ENCODE results near the gene FBXO45. TPM values are rescaled to one million over a fixed set of nuclear protein-coding genes. Genes with fewer than 3 reads are reported as not detected.
A peak's percentile ranks its signal among the peaks of the same experiment; 100 is the strongest.
"Not testable (repeated sequence)": the region's sequence is repeated elsewhere in the genome, so short reads cannot be mapped to it uniquely, and the experiment has no call there.

The FBXO45 gene
- total RNA-seq, 1 experiment from 2014 or later = 18.6 TPM

GRCh38 chr3:196569003-196569516, 600 bp downstream of the FBXO45 start:
- H3K9ac ChIP-seq (ENCODE audit: extremely low read depth, insufficient read length, low read length) = peak overlapping the region; percentile 84
- no peak overlapping the region for H2AFZ ChIP-seq (ENCODE audit: low read length)
- H4K8ac ChIP-seq (replicated peaks; ENCODE audit: insufficient read length, low read depth, low read length) = no peak overlapping the region
- Mint-ChIP-seq H3K27ac (peak overlapping the region; percentile 11 to 81 (median 52); a peak in 5 of 7 replicates), H3K4me1 (peaks cover 10 to 20% of the 10 kb centered on the region in 2 experiments), H3K9me3 (no peaks in the 10 kb centered on the region; a peak in 1 of 5 replicates), H3K36me3 (ENCODE audit: insufficient read depth in 1 of 3, low read depth in 3 of 3) (peaks cover 6% of the 10 kb centered on the region in 3 experiments; a peak in 5 of 7 replicates), H3K4me3 (peak overlapping the region; percentile 92), H3K27me3 (ENCODE audit: low read depth) (no peaks in the 10 kb centered on the region)
- H3K4me1 ChIP-seq (ENCODE audit: insufficient read depth, low read length) = peaks cover 2% of the 10 kb centered on the region
- no peak overlapping the region for H4K5ac ChIP-seq (ENCODE audit: insufficient read length, low read depth, low read length)
- no peak overlapping the region for H3K27ac ChIP-seq (ENCODE audit: insufficient read length, low read depth, low read length)
- H3K18ac ChIP-seq (ENCODE audit: insufficient read length, low read depth, low read length) = no peak overlapping the region
- no peak overlapping the region for H2BK5ac ChIP-seq (ENCODE audit: insufficient read length, low read length)
- WGBS (ENCODE audit: extremely low coverage, insufficient read length, low lambda C conversion rate) = no CpG with 5 or more reads among the region's 44 CpGs
- no peak overlapping the region for H2BK20ac ChIP-seq (ENCODE audit: low read depth, low read length, poor library complexity, severe bottlenecking)
- H3K9me3 ChIP-seq (ENCODE audit: control insufficient read depth, low read depth, low read length) = no peaks in the 10 kb centered on the region
- peaks cover 10% of the 10 kb centered on the region; the same call in 1 of the 2 replicates for H3K79me2 ChIP-seq (ENCODE audit: insufficient read depth, low read length)
- H3K23me2 ChIP-seq (ENCODE audit: insufficient read length, low read depth, low read length, poor library complexity, severe bottlenecking) = peaks cover 11% of the 10 kb centered on the region
- H4K91ac ChIP-seq (ENCODE audit: insufficient read length, low read depth, low read length) = no peak overlapping the region
- no peak overlapping the region for H2AK5ac ChIP-seq (ENCODE audit: insufficient read length, low read length)
- DNase-seq = peak; percentile 57
- H2BK120ac ChIP-seq (ENCODE audit: low read depth, low read length, poor library complexity, severe bottlenecking) = no peak overlapping the region
- TF ChIP-seq, protein P1, sequence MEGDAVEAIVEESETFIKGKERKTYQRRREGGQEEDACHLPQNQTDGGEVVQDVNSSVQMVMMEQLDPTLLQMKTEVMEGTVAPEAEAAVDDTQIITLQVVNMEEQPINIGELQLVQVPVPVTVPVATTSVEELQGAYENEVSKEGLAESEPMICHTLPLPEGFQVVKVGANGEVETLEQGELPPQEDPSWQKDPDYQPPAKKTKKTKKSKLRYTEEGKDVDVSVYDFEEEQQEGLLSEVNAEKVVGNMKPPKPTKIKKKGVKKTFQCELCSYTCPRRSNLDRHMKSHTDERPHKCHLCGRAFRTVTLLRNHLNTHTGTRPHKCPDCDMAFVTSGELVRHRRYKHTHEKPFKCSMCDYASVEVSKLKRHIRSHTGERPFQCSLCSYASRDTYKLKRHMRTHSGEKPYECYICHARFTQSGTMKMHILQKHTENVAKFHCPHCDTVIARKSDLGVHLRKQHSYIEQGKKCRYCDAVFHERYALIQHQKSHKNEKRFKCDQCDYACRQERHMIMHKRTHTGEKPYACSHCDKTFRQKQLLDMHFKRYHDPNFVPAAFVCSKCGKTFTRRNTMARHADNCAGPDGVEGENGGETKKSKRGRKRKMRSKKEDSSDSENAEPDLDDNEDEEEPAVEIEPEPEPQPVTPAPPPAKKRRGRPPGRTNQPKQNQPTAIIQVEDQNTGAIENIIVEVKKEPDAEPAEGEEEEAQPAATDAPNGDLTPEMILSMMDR (conservative IDR thresholded peaks at IDR 0.05) = no peak
- H3K4me2 ChIP-seq (ENCODE audit: insufficient read depth, insufficient read length, low read length) = peak overlapping the region; percentile 96
- H3T11ph ChIP-seq (ENCODE audit: low read length) = no peak overlapping the region
- no peak overlapping the region for H3K23ac ChIP-seq (ENCODE audit: insufficient read length, low read depth, low read length)
- no peak overlapping the region for H3K4ac ChIP-seq (ENCODE audit: low read depth, low read length)
- no peak overlapping the region for H2BK12ac ChIP-seq (ENCODE audit: insufficient read length, low read depth, low read length)
- H4K20me1 ChIP-seq (ENCODE audit: control insufficient read depth, insufficient read depth, insufficient read length) = no peaks in the 10 kb centered on the region
- peak overlapping the region; percentile 81 for H3K14ac ChIP-seq (ENCODE audit: insufficient read depth, low read length)
- H3K79me1 ChIP-seq (ENCODE audit: insufficient read depth, low read depth, low read length, poor library complexity, severe bottlenecking) = peaks cover 18% of the 10 kb centered on the region
- H3K27me3 ChIP-seq (ENCODE audit: insufficient read depth, low read length) = no peaks in the 10 kb centered on the region
- H2BK15ac ChIP-seq (ENCODE audit: low read depth, low read length) = no peak overlapping the region
- no peak overlapping the region for H3K56ac ChIP-seq (ENCODE audit: insufficient read length, low read depth, low read length)

DNA sequence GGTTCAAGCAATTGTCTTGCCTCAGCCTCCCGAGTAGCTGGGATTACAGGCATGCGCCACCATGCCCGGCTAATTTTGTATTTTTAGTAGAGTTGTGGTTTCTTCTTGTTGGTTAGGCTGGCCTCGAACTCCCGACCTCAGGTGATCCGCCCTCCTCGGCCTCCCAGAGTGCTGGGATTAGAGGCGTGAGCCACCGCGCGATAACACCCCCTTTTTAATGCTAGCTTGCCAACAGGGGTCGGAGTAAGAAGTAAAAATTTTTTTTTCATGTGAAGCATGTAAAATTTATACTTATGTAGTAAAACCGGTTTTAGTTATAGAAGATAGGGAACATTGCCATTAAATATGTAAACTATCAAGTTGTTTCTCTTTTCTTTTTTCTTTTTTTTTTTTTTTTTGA, 1.9 kb downstream of the FBXO45 start:
- peaks cover 12 to 20% of the 10 kb centered on the region in 2 experiments for H3K4me1 Mint-ChIP-seq
- H3K79me2 ChIP-seq (ENCODE audit: insufficient read depth, low read length) = peaks cover 13% of the 10 kb centered on the region; the same call in 1 of the 2 replicates

More for the DNA sequence above, 1.9 kb downstream of the FBXO45 start:
- not testable (repeated sequence) for DNase-seq; H3K4ac ChIP-seq (ENCODE audit: low read depth, low read length); H3K9me3 Mint-ChIP-seq; H2BK5ac ChIP-seq (ENCODE audit: insufficient read length, low read length); H3K4me1 ChIP-seq (ENCODE audit: insufficient read depth, low read length); H3K9me3 ChIP-seq (ENCODE audit: control insufficient read depth, low read depth, low read length); H2AFZ ChIP-seq (ENCODE audit: low read length); H3K36me3 Mint-ChIP-seq (ENCODE audit: insufficient read depth in 1 of 3, low read depth in 3 of 3); H3K18ac ChIP-seq (ENCODE audit: insufficient read length, low read depth, low read length); H3K27ac ChIP-seq (ENCODE audit: insufficient read length, low read depth, low read length); H3T11ph ChIP-seq (ENCODE audit: low read length); H3K27me3 ChIP-seq (ENCODE audit: insufficient read depth, low read length); H3K4me2 ChIP-seq (ENCODE audit: insufficient read depth, insufficient read length, low read length); H4K20me1 ChIP-seq (ENCODE audit: control insufficient read depth, insufficient read depth, insufficient read length); H2BK120ac ChIP-seq (ENCODE audit: low read depth, low read length, poor library complexity, severe bottlenecking); H2BK20ac ChIP-seq (ENCODE audit: low read depth, low read length, poor library complexity, severe bottlenecking); H4K91ac ChIP-seq (ENCODE audit: insufficient read length, low read depth, low read length); H2BK15ac ChIP-seq (ENCODE audit: low read depth, low read length); H3K56ac ChIP-seq (ENCODE audit: insufficient read length, low read depth, low read length); H3K14ac ChIP-seq (ENCODE audit: insufficient read depth, low read length); H3K9ac ChIP-seq (ENCODE audit: extremely low read depth, insufficient read length, low read length); H2AK5ac ChIP-seq (ENCODE audit: insufficient read length, low read length); H3K27me3 Mint-ChIP-seq (ENCODE audit: low read depth); H3K23ac ChIP-seq (ENCODE audit: insufficient read length, low read depth, low read length); H4K8ac ChIP-seq (replicated peaks; ENCODE audit: insufficient read length, low read depth, low read length); H2BK12ac ChIP-seq (ENCODE audit: insufficient read length, low read depth, low read length); H4K5ac ChIP-seq (ENCODE audit: insufficient read length, low read depth, low read length)
- no CpG with 5 or more reads among the region's 13 CpGs for WGBS (ENCODE audit: extremely low coverage, insufficient read length, low lambda C conversion rate)
- Mint-ChIP-seq H3K4me3 (peak overlapping the region; percentile 92), H3K27ac (peak overlapping the region in 1 of 3 experiments; percentile 65; a peak in 2 of 7 replicates)
- Histone ChIP-seq H3K79me1 (ENCODE audit: insufficient read depth, low read depth, low read length, poor library complexity, severe bottlenecking) (peaks cover 21% of the 10 kb centered on the region), H3K23me2 (ENCODE audit: insufficient read length, low read depth, low read length, poor library complexity, severe bottlenecking) (peaks cover 11% of the 10 kb centered on the region)

Data from H9 (cell line).